A673 (cell line): ENCODE results near the gene PHC2. TPM values are rescaled to one million over a fixed set of nuclear protein-coding genes. Genes with fewer than 3 reads are reported as not detected.

Experiments
- BruUV-seq: library from RNA; stranded (reverse); fragments of 400-500 nt; replicated peaks from 2 replicates; lab custom pipeline; 2021; lab: Mats Ljungman, UMichigan
- CTCF ChIA-PET: fragments of 300-600 bp; sonication (Branson Sonifier 250); formaldehyde crosslinking; loops from one replicate; lab custom pipeline; 2022; ENCODE audit warnings: antibody characterized with exemption; lab: Charles Lee
- POLR2A ChIA-PET: fragments of 300-600 bp; sonication (Branson Sonifier 250); formaldehyde crosslinking; loops from one replicate; lab custom pipeline; 2022; ENCODE audit warnings: antibody characterized with exemption; ENCODE audit not compliant: low non-redundant PET; lab: Charles Lee
- DNase-seq: peaks from one replicate; pipeline ENCODE4 v3.0.0-alpha.2; 2015; ENCODE audit warnings: low spot score
- H3K27ac ChIP-seq: fragments of 200-600 bp; sonication (generic); 2 replicates; pipeline ENCODE4 v1.5.1; 2016; ENCODE audit warnings: mixed run types, low read depth, mild to moderate bottlenecking, mixed read lengths, antibody characterized with exemption, low read length; ENCODE audit not compliant: poor library complexity, severe bottlenecking
- H3K27me3 ChIP-seq: fragments of 200-600 bp; sonication (generic); replicated peaks from 2 replicates; pipeline ENCODE4 v1.6.1; 2017; ENCODE audit warnings: mixed run types, low read depth, mild to moderate bottlenecking, mixed read lengths, antibody characterized with exemption, low read length; ENCODE audit not compliant: insufficient read depth, poor library complexity
- H3K36me3 ChIP-seq: fragments of 200-600 bp; sonication (generic); 2 replicates; pipeline ENCODE4 v1.6.1; 2016; ENCODE audit warnings: mixed run types, mild to moderate bottlenecking, mixed read lengths, antibody characterized with exemption, low read length; ENCODE audit not compliant: insufficient read depth, poor library complexity, severe bottlenecking
- H3K4me1 ChIP-seq: fragments of 200-600 bp; sonication (generic); 2 replicates; pipeline ENCODE4 v1.6.1; 2017; ENCODE audit warnings: mixed run types, mild to moderate bottlenecking, mixed read lengths, antibody characterized with exemption, low read length; ENCODE audit not compliant: insufficient read depth, poor library complexity, severe bottlenecking
- H3K4me3 ChIP-seq: fragments of 200-600 bp; sonication (generic); 2 replicates; pipeline ENCODE4 v1.5.1; 2016; ENCODE audit warnings: low read depth, mixed run types, mild to moderate bottlenecking, mixed read lengths, low read length; ENCODE audit not compliant: poor library complexity, severe bottlenecking
- H3K9me3 ChIP-seq: fragments of 200-600 bp; sonication (generic); 2 replicates; pipeline ENCODE4 v1.6.1; 2016; ENCODE audit warnings: mixed run types, low read depth, mild to moderate bottlenecking, mixed read lengths, antibody characterized with exemption, low read length; ENCODE audit not compliant: poor library complexity, severe bottlenecking
- EZH2 ChIP-seq: fragments of 200-600 bp; sonication (generic); IDR thresholded peaks from 2 replicates; pipeline ENCODE4 v1.6.1; 2017; ENCODE audit warnings: borderline replicate concordance, low read depth, mild to moderate bottlenecking, mixed read lengths, antibody characterized with exemption, low read length; ENCODE audit not compliant: poor library complexity, severe bottlenecking
- intact Hi-C: fragments of 100-400 bp; cut with micrococcal nuclease; formaldehyde crosslinking; loops from one replicate; pipeline ENCODE4 v1.10.0; 2022; ENCODE audit not compliant: unreplicated experiment
- total RNA-seq: library from RNA; stranded (reverse); gene quantifications from 2 replicates; pipeline ENCODE4 v1.2.3, GENCODE V29; 2021
- TF ChIP-seq, protein P1 (sequence below): fragments of 300-800, 200-600 bp; sonication (generic); conservative IDR thresholded peaks from 2 replicates; pipeline ENCODE4 v1.5.1; 2017; ENCODE audit warnings: low read depth, mild to moderate bottlenecking, antibody characterized with exemption, low read length, moderate library complexity, mixed read lengths

Gene PHC2
- total RNA-seq, 1 experiment from 2014 or later = 136 TPM

DNA sequence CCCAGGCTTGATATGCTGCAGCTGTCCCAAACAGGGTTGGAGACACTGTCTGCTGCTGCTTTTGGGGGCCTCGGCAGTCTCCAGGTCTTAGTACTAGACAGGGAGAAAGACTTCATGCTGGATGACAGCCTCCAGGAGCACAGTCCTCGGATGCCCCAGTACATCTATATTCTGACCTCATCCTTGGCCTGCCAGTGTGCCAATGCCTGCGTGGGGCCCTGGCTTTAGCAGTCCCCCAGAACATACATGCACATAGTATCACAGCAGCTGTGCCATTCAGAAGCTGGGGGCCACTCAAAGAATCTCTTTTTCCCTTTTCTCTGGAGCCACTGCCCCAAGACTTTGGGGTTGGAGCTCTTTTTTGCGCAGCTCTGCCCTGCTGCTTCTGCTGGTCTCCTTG lies 37.1 kb upstream of the PHC2 start:
- no TSS peak for BruUV-seq
- H3K36me3 ChIP-seq = no peaks in the 10 kb centered on the region
- no peaks in the 10 kb centered on the region for H3K27me3 ChIP-seq
- ChIA-PET CTCF (interaction anchor here (2.1 kb wide), 1 partner anchor 173 kb away, joined by 10 read pairs; no protein-coding TSS in a partner anchor), POLR2A (no interaction called here)
- intact Hi-C loops = no loop called here
- H3K4me3 ChIP-seq = no peak overlapping the region
- H3K9me3 ChIP-seq = no peaks in the 10 kb centered on the region
- TF ChIP-seq, protein P1, sequence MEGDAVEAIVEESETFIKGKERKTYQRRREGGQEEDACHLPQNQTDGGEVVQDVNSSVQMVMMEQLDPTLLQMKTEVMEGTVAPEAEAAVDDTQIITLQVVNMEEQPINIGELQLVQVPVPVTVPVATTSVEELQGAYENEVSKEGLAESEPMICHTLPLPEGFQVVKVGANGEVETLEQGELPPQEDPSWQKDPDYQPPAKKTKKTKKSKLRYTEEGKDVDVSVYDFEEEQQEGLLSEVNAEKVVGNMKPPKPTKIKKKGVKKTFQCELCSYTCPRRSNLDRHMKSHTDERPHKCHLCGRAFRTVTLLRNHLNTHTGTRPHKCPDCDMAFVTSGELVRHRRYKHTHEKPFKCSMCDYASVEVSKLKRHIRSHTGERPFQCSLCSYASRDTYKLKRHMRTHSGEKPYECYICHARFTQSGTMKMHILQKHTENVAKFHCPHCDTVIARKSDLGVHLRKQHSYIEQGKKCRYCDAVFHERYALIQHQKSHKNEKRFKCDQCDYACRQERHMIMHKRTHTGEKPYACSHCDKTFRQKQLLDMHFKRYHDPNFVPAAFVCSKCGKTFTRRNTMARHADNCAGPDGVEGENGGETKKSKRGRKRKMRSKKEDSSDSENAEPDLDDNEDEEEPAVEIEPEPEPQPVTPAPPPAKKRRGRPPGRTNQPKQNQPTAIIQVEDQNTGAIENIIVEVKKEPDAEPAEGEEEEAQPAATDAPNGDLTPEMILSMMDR = no peak
- no peak for TF ChIP-seq EZH2
- no peak overlapping the region for H3K27ac ChIP-seq
- H3K4me1 ChIP-seq = peaks cover 11% of the 10 kb centered on the region
- DNase-seq = no peak

DNA sequence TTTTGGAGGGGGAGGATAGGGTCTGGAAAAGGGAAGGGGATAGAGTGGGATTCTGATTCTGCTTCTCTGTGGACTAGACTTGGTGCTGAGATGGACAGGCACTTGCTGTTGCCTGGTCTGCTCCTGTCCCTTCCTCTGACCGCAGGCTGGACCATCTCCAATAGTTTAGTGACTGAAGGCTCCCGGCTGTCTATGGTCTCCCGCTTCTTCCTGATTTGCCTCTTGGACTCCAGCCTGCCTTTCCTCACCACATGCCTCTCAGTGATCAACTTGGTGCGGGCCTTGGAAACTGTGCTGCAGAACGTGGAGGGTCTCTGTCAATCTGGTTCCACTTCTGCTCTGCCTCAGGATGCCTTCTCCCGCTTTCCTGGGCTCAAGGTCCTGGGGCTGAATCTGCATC lies 35.3 kb upstream of the PHC2 start:
- Histone ChIP-seq H3K4me3 (no peak overlapping the region), H3K36me3 (no peaks in the 10 kb centered on the region), H3K9me3 (no peaks in the 10 kb centered on the region), H3K4me1 (peaks cover 4% of the 10 kb centered on the region), H3K27me3 (no peaks in the 10 kb centered on the region), H3K27ac (no peak overlapping the region)
- intact Hi-C loops = no loop called here
- TF ChIP-seq, protein P1 = no peak
- TF ChIP-seq EZH2 = no peak
- CTCF ChIA-PET = no interaction called here
- BruUV-seq = no TSS peak
- no peak for DNase-seq
- POLR2A ChIA-PET = no interaction called here

DNA sequence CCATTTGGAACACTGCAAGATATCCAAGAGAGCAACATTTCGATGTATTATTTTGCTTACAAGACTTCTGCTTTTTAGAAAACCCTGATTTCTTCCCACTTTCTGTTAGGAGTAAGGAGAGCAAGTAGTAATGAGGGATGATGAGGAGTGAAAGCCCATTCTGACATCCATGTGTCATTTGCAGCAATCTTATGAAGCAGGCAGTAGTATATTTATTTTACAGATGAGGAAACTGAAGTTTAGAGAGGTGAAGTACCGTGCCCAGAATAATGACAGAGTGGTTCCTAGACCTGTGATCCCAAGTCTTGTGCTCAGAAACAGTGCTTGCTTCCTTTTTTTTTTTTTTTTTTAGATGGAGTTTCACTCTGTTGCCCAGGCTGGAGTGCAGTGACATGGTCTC lies 34.4 kb upstream of the PHC2 start:
- Histone ChIP-seq H3K36me3 (no peaks in the 10 kb centered on the region), H3K27ac (no peak overlapping the region), H3K9me3 (no peaks in the 10 kb centered on the region), H3K27me3 (no peaks in the 10 kb centered on the region), H3K4me3 (no peak overlapping the region), H3K4me1 (peaks cover 3% of the 10 kb centered on the region)
- BruUV-seq = no TSS peak
- ChIA-PET POLR2A (no interaction called here), CTCF (no interaction called here)
- intact Hi-C loops = no loop called here
- DNase-seq = no peak
- no peak for TF ChIP-seq EZH2
- TF ChIP-seq, protein P1 = no peak
